Suprapubic skin (tissue), 3 donors: Measurements from ENCODE around the gene PBLD.

Experiments used
- POLR2AphosphoS5 ChIP-seq, 3 donors: sonication (generic); formaldehyde crosslinking; IDR thresholded peaks; one replicate each; pipeline ENCODE4 v1.6.1; 2017; ENCODE audit warnings: antibody characterized with exemption in 3 of 3
- TF ChIP-seq, protein P1 (sequence below), 2 donors: fragments of 200-600 bp in 1 of 2; fragments of 450-650 bp in 1 of 2; sonication (generic) in 1 of 2; IDR thresholded peaks; one replicate each; pipeline ENCODE4 v1.5.1; 2016 to 2019; ENCODE audit warnings: antibody characterized with exemption in 2 of 2, mild to moderate bottlenecking in 1 of 2, moderate library complexity in 1 of 2

DNA sequence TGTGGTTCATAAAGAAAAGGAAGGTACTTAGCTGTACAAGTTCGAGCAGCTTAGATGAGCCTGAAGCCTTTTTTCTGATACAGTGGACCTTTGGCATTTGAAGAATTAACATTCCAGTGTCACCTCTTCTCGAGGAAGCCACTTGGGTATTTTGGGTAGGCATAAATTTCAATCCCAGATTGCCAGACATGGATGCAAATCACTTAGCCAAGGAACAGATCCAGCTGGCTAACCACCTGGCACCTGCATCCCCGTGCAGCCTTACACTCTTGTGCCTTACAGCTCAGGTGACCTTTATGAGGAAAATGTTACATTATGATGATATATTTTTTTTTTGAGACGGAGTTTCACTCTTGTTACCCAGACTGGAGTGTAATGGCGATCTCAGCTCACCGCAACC lies 84.8 kb downstream of the PBLD start:
- TF ChIP-seq, protein P1, sequence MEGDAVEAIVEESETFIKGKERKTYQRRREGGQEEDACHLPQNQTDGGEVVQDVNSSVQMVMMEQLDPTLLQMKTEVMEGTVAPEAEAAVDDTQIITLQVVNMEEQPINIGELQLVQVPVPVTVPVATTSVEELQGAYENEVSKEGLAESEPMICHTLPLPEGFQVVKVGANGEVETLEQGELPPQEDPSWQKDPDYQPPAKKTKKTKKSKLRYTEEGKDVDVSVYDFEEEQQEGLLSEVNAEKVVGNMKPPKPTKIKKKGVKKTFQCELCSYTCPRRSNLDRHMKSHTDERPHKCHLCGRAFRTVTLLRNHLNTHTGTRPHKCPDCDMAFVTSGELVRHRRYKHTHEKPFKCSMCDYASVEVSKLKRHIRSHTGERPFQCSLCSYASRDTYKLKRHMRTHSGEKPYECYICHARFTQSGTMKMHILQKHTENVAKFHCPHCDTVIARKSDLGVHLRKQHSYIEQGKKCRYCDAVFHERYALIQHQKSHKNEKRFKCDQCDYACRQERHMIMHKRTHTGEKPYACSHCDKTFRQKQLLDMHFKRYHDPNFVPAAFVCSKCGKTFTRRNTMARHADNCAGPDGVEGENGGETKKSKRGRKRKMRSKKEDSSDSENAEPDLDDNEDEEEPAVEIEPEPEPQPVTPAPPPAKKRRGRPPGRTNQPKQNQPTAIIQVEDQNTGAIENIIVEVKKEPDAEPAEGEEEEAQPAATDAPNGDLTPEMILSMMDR (IDR thresholded peaks at IDR 0.05), result no peak
- no peak for TF ChIP-seq POLR2AphosphoS5 (IDR thresholded peaks at IDR 0.05)
